ENCODE results near the gene PLCXD3.

DNA sequence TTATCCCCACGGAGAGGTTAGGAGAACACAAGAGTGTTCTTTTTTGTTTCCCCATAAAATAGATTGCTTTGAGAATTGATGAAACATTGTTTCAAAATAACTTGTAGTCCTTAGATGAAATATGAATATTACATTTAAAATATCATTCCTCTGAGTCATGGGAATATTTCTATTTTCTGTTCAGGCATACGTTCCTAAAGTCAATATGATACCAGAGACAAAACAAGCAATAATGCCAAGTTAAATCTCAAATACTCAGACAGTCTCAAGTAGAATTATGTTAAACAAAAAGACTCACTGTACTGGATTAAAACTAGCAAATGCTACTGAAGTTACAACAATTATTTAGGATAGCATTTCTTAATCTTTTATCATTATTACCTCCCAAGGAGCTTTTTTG is 185.3 kb downstream of the PLCXD3 start:
- no peak for TF ChIP-seq EZH2 (IDR thresholded peaks at IDR 0.05; ENCODE audit: low read depth)
- no peak for TF ChIP-seq CTCF (conservative IDR thresholded peaks at IDR 0.05)

Data from PC-9 (cell line).